ENCODE measurements around the gene MELTF.

The MELTF gene

GRCh38 chr3:196969134-196969659 lies 60.4 kb downstream of the MELTF start:
- Histone ChIP-seq H3K27me3 (ENCODE audit: control insufficient read depth, insufficient read depth, low read length) (peaks cover 72% of the 10 kb centered on the region), H3K27ac (ENCODE audit: low read length) (no peak overlapping the region), H3K4me1 (ENCODE audit: control insufficient read depth, low read depth, low read length) (no peaks in the 10 kb centered on the region), H3K36me3 (ENCODE audit: control insufficient read depth, low read depth, low read length) (no peaks in the 10 kb centered on the region), H3K9me3 (ENCODE audit: control insufficient read depth, low read depth, low read length) (no peaks in the 10 kb centered on the region), H3K4me3 (ENCODE audit: low read length) (peak overlapping the region; percentile 44), H3K9ac (ENCODE audit: low read length) (no peak overlapping the region)

GRCh38 chr3:196968233-196969133 lies 61.1 kb downstream of the MELTF start, which contains the start of gene PIGZ:
PIGZ (minus strand) TSS chr3:196968833; CDS start chr3:196952031, 16,802 bp downstream.
- peaks cover 73% of the 10 kb centered on the region for H3K27me3 ChIP-seq (ENCODE audit: control insufficient read depth, insufficient read depth, low read length)
- no peaks in the 10 kb centered on the region for H3K9me3 ChIP-seq (ENCODE audit: control insufficient read depth, low read depth, low read length)
- no peak within 1 kb of the TSS for H3K9ac ChIP-seq (ENCODE audit: low read length)
- peak within 1 kb of the TSS; percentile 44 for H3K4me3 ChIP-seq (ENCODE audit: low read length)
- no peaks in the 10 kb centered on the region for H3K4me1 ChIP-seq (ENCODE audit: control insufficient read depth, low read depth, low read length)
- H3K36me3 ChIP-seq (ENCODE audit: control insufficient read depth, low read depth, low read length), result no peaks in the 10 kb centered on the region
- no peak within 1 kb of the TSS for H3K27ac ChIP-seq (ENCODE audit: low read length)

GRCh38 chr3:196967412-196968232 lies 62.0 kb downstream of the MELTF start:
- H3K9ac ChIP-seq (ENCODE audit: low read length), result no peak overlapping the region
- H3K4me1 ChIP-seq (ENCODE audit: control insufficient read depth, low read depth, low read length), result no peaks in the 10 kb centered on the region
- peaks cover 79% of the 10 kb centered on the region for H3K27me3 ChIP-seq (ENCODE audit: control insufficient read depth, insufficient read depth, low read length)
- peak overlapping the region; percentile 16 for H3K4me3 ChIP-seq (ENCODE audit: low read length)
- H3K36me3 ChIP-seq (ENCODE audit: control insufficient read depth, low read depth, low read length), result no peaks in the 10 kb centered on the region
- H3K27ac ChIP-seq (ENCODE audit: low read length), result no peak overlapping the region
- no peaks in the 10 kb centered on the region for H3K9me3 ChIP-seq (ENCODE audit: control insufficient read depth, low read depth, low read length)

DNA sequence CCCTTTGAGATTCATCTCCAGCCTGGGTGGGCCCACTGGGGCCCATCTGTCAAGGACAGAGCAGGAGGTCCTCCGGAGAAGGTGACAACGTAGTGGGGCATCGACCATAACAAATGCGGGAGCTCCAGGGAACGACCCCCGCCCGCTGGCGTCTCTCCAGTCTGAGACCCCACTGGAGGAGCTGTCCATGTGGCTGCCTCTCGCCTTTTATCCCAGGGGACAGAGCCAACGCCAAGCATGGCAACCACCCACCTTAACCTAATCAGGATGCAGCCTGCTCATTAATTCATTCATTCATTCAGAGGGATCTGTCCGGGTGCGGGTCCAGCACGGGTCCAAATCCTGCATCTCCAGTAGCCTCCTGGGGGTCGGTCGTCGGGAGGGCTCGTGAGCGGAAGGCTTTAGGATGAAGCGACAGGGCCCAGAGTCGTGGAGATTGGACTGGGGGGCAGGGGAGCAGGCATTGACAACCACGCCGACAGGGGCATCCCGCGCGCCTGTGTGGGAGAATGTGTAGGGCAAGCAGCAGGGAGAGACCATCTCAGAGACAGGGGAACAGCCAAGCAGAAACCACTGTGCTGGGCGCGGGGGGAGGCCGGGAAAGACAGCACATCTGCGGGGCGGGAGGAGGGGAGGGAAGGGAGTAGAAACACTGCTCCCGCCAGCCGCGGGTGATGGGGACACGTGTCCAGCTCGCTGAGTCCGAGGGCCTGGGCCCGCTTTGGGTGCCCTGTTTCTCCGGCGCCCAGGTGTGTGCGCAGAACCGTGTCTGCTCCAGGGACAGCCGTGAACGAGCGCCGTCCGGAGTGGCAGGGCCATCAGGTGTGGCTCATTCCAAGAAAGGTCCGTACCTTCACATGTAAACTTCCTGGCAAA lies 62.9 kb downstream of the MELTF start:
- no peak overlapping the region for H3K9ac ChIP-seq (ENCODE audit: low read length)
- no peaks in the 10 kb centered on the region for H3K9me3 ChIP-seq (ENCODE audit: control insufficient read depth, low read depth, low read length)
- H3K4me1 ChIP-seq (ENCODE audit: control insufficient read depth, low read depth, low read length), result no peaks in the 10 kb centered on the region
- H3K27me3 ChIP-seq (ENCODE audit: control insufficient read depth, insufficient read depth, low read length), result peaks cover 79% of the 10 kb centered on the region
- H3K36me3 ChIP-seq (ENCODE audit: control insufficient read depth, low read depth, low read length), result no peaks in the 10 kb centered on the region
- H3K27ac ChIP-seq (ENCODE audit: low read length), result no peak overlapping the region
- no peak overlapping the region for H3K4me3 ChIP-seq (ENCODE audit: low read length)

DNA sequence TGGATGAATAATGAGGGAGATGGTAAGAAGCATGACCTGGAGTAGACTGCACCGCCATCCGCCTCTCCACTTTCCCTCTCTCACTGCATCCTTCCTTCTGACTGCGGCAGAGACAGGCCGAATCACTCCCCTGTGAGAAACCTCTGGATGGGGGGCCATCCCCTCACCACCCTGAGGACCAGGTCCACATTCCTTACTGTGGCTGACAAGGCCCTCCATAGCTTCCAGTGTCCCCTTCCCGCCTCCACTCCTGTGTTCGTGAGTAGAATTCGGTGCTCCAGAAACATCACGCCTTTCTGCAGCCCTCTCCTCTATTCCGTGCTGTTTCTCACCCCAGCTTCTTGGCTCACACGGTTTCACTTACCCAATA lies 63.8 kb downstream of the MELTF start:
- H3K27me3 ChIP-seq (ENCODE audit: control insufficient read depth, insufficient read depth, low read length), result peaks cover 70% of the 10 kb centered on the region
- no peaks in the 10 kb centered on the region for H3K36me3 ChIP-seq (ENCODE audit: control insufficient read depth, low read depth, low read length)
- H3K9me3 ChIP-seq (ENCODE audit: control insufficient read depth, low read depth, low read length), result no peaks in the 10 kb centered on the region
- no peak overlapping the region for H3K27ac ChIP-seq (ENCODE audit: low read length)
- no peak overlapping the region for H3K4me3 ChIP-seq (ENCODE audit: low read length)
- H3K9ac ChIP-seq (ENCODE audit: low read length), result no peak overlapping the region
- H3K4me1 ChIP-seq (ENCODE audit: control insufficient read depth, low read depth, low read length), result no peaks in the 10 kb centered on the region

GRCh38 chr3:196965112-196965803 lies 64.4 kb downstream of the MELTF start:
- Histone ChIP-seq H3K9me3 (ENCODE audit: control insufficient read depth, low read depth, low read length) (no peaks in the 10 kb centered on the region), H3K9ac (ENCODE audit: low read length) (no peak overlapping the region), H3K27me3 (ENCODE audit: control insufficient read depth, insufficient read depth, low read length) (peaks cover 64% of the 10 kb centered on the region), H3K4me3 (ENCODE audit: low read length) (no peak overlapping the region), H3K36me3 (ENCODE audit: control insufficient read depth, low read depth, low read length) (no peaks in the 10 kb centered on the region), H3K4me1 (ENCODE audit: control insufficient read depth, low read depth, low read length) (no peaks in the 10 kb centered on the region), H3K27ac (ENCODE audit: low read length) (no peak overlapping the region)

GRCh38 chr3:196963631-196963953 lies 66.0 kb downstream of the MELTF start:
- Histone ChIP-seq H3K27me3 (ENCODE audit: control insufficient read depth, insufficient read depth, low read length) (peaks cover 54% of the 10 kb centered on the region), H3K4me1 (ENCODE audit: control insufficient read depth, low read depth, low read length) (no peaks in the 10 kb centered on the region), H3K9me3 (ENCODE audit: control insufficient read depth, low read depth, low read length) (no peaks in the 10 kb centered on the region), H3K9ac (ENCODE audit: low read length) (no peak overlapping the region), H3K27ac (ENCODE audit: low read length) (no peak overlapping the region), H3K4me3 (ENCODE audit: low read length) (no peak overlapping the region), H3K36me3 (ENCODE audit: control insufficient read depth, low read depth, low read length) (no peaks in the 10 kb centered on the region)

- Histone ChIP-seq H3K4me1 (ENCODE audit: control insufficient read depth, low read depth, low read length) (no peaks in the 10 kb centered on the region), H3K27ac (ENCODE audit: low read length) (no peak overlapping the region), H3K4me3 (ENCODE audit: low read length) (no peak overlapping the region), H3K9me3 (ENCODE audit: control insufficient read depth, low read depth, low read length) (no peaks in the 10 kb centered on the region), H3K9ac (ENCODE audit: low read length) (no peak overlapping the region), H3K27me3 (ENCODE audit: control insufficient read depth, insufficient read depth, low read length) (peaks cover 49% of the 10 kb centered on the region), H3K36me3 (ENCODE audit: control insufficient read depth, low read depth, low read length) (no peaks in the 10 kb centered on the region)
Observed at GRCh38 chr3:196962930-196963630, 66.5 kb downstream of the MELTF start.

GRCh38 chr3:196962108-196962929 lies 67.3 kb downstream of the MELTF start:
- no peak overlapping the region for H3K9ac ChIP-seq (ENCODE audit: low read length)
- no peak overlapping the region for H3K4me3 ChIP-seq (ENCODE audit: low read length)
- H3K27ac ChIP-seq (ENCODE audit: low read length), result no peak overlapping the region
- H3K9me3 ChIP-seq (ENCODE audit: control insufficient read depth, low read depth, low read length), result no peaks in the 10 kb centered on the region
- H3K27me3 ChIP-seq (ENCODE audit: control insufficient read depth, insufficient read depth, low read length), result peaks cover 41% of the 10 kb centered on the region
- H3K36me3 ChIP-seq (ENCODE audit: control insufficient read depth, low read depth, low read length), result no peaks in the 10 kb centered on the region
- no peaks in the 10 kb centered on the region for H3K4me1 ChIP-seq (ENCODE audit: control insufficient read depth, low read depth, low read length)

DNA sequence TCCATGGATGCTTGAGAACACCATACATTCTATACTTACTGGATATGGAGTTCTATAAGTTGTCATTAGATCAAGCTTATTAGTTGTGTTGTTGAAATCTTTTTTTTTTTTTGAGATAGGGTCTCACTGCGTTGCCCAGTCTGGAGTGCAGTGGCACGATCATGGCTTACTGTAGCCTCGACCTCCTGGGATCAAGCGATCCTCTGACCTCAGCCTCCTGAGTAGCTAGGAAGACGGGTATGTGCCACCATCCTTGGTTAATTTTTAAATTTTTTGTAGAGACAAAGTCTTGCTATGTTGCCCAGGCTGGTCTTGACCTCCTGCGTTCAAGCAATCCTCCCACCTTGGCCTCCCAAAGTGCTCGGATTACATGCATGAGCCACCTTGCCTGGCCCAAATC lies 74.8 kb downstream of the MELTF start:
- no peak overlapping the region for H3K27ac ChIP-seq (ENCODE audit: low read length)
- H3K36me3 ChIP-seq (ENCODE audit: control insufficient read depth, low read depth, low read length), result no peaks in the 10 kb centered on the region
- H3K4me3 ChIP-seq (ENCODE audit: low read length), result no peak overlapping the region
- no peaks in the 10 kb centered on the region for H3K4me1 ChIP-seq (ENCODE audit: control insufficient read depth, low read depth, low read length)
- H3K27me3 ChIP-seq (ENCODE audit: control insufficient read depth, insufficient read depth, low read length), result peaks cover 6% of the 10 kb centered on the region
- no peaks in the 10 kb centered on the region for H3K9me3 ChIP-seq (ENCODE audit: control insufficient read depth, low read depth, low read length)
- H3K9ac ChIP-seq (ENCODE audit: low read length), result no peak overlapping the region

All from iPS-18a (cell line).